NCI-H146 (cell line): Measurements from ENCODE around the gene SLC6A6.

ENCODE experiments used
- DNase-seq: peaks from one replicate; lab custom pipeline; 2025; lab: John Stamatoyannopoulos, UW

Gene SLC6A6

DNA sequence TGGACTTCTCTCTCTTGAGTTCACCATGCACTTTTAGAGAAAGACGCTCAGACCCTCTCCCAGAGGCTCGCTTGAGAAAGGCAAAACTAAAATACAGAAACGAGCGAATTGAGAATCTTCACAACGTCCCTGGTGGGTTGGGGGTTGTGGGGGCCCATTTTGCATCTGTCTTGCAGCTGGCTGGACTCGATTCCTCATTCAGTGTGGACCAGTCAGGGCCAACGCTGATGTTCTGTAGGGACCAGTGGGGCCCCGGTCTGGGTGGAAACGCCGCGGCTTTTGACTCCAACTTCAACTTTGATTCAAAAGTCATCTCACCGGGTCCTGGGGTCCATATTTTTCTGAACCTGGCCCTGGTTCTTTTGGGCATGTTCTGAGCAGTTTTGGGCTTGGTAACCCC, 68.1 kb downstream of the SLC6A6 start:
- no peak for DNase-seq

DNA sequence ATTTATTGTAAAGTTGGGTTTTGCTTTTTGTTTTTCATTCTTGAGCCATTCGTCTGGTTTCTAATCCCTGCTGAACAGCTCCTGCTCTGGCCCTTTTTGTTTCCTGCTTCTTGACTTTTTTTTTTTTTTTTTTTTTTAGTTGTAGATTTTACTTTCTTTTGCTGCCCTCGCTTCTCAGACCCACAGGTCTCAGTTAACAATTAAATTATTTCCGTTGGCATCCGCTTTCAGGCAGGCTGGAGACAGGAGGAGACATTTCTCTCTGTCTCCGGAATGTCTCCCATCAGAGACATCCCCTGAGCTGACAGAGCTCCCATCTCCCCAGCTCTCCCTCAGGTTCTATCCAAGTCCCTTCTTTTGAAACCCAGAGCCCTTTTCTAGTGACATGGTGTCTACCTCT, 68.6 kb downstream of the SLC6A6 start:
- no peak for DNase-seq

DNA sequence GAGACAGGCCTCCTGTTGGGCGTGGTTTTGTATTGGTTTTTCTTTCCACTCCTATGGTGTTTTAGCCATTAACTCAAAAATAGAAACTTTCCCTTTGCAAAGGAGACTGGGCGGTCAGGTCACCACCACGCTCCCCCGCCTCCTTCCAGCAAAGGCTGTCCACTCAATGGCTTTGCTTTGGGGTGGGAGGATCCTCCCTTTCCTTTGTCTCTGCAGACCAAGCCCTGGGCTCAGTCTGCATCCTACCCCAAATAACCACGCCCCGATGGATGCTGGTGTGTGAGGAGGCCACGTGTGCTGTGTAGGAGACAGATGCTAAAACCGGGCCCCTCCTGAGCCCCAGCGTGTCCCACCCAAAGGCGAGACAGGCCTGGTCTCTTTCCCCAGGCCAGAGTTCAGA, 69.3 kb downstream of the SLC6A6 start:
- DNase-seq = no peak

DNA sequence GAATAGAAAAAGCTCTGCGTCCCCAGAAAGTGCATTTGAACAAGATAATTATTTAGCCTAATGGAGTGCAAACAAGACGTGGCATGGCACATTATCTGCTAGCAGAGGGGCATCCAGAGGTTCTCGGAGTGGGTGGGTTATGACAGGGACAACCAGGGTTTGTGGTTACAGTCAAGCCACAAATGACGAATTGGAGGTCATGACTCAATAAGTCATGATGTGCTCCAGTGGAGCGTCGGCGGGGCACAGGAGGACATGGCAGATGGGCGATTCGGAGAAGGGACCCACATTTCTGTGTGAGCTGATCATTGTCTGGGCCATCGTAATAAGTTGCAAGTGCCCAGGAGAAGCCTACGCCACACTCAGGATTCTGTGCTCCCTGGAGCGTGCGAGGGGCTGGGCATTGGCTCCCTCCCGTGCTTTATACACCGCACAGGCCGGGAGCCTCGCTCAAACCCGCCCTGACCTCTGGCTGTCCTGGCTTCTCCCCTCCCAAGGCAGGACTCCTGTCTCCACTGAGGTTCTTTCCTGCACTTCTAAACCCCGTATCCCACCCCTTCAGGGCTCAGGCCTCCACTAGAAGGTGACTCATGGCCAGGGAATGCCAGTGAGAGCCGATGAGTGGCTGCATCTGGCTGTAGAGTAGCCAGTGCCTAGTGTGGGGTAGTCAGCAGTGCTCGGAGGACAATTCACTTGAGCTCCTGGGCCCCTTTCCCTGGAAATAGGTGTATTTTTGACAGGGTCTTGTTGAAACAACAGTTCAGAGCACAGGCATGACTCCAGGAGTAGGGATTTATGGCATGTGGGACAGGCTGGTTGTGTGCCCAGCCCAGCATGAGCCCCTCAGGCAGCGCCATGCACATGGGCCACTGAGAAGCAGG, 70.3 kb downstream of the SLC6A6 start:
- no peak for DNase-seq

DNA sequence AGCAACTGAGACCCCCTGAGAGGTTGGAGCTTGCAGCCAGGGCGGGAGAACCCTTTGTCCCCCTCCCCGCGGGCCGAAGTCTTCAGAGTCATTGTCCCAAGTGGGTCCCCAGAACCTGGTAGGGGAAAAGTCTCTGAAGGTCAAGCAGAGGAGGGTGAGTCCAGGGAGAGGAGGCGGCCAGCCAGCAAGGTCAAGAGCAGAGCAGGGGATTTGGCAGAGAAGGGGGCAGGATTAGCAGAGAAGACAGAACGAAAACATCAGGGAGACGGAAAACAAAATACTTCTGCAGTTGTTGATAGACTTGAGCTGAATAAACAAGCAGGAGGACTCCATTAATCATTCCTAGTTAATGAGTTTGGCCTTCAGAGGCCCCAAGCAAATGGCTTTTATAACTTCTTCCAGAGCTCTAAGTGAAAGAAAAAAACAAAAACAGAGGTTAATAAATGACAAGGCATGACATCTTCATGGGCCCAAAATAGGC, 71.0 kb downstream of the SLC6A6 start:
- DNase-seq = no peak

DNA sequence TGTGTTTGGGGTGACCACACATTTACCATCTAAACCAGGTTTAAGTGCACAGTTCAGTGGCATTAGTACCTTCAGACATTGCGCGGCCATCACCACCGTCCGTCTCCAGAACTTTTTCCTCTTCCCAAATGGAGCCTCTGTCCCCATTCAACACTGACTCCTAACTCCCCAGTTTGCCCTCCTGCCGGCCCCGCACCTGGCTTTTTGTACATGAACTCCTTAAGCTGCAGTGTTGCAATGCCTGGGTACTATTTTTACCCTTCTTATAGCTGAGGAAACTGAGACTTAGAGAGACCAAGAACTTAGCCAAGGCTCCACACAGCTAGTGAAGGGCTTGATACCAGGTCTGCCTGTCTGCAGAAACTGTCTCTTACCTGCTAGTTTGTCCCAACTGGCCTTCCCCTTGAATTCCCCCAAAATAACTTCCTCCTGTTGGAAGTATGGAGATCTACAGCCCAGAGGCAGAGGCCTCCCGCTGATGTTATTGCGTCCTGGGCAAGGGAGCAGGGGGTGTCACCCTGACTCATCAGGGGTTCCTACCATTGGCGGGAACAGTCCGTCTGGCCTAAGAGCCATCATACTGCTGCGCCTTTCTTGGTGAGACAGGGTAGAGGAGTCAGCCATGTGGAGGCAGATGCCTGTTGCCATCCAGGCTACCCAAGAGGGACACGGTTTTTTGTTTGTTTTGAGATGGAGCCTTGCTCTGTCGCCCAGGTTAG, 72.1 kb downstream of the SLC6A6 start:
- DNase-seq = no peak

DNA sequence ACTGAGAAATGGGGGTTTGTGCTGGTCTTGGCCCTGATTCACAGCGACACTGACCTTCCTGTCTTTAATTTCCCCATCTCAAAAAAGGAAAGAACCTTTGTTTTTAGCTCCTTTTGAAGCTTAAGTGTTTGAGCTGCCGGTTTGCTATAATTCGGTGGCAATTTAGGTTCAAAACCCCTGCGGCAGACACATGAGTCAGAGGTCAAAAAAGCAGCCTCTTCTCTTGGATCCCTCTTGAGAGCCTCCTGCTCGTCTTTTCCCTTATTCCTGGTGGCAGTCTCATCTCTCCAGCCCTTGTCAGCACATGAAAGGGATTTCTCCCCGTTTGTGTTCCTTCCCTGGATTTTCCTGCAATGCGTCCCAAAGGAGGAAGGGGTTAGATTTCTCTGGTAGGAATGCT, 73.2 kb downstream of the SLC6A6 start:
- DNase-seq = no peak

DNA sequence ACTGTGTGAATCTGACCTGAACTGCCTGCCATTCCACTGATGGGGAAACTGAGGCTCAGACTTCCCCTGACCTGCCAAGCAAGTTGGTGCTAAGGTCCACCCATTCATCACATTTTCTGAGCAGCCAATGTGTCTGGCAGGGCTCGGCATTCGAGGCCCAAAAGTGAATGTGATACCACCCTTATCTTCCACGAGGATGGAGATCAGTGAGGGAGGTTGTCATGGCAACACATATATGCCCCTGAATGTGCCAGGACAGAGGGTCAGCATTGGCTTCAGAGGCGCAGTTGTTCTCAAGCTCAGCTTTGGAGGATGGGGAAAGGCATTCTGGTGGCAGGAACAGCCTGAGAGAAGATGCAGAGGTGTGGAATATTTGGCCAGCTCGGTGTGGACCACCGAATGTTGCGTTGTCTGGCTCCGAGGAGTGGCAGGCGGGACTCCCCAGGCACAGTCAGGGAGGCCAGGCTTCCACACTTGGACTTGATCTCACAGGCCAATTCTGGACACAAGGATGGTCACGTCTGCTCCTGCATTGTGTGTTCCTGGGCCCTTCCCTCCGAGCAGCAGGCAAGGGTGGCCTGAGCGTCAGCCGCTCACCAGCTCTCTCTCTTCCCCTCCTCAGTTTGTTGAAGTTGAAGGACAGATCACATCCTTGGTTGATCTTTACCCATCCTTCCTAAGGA, 74.3 kb downstream of the SLC6A6 start:
- no peak for DNase-seq

DNA sequence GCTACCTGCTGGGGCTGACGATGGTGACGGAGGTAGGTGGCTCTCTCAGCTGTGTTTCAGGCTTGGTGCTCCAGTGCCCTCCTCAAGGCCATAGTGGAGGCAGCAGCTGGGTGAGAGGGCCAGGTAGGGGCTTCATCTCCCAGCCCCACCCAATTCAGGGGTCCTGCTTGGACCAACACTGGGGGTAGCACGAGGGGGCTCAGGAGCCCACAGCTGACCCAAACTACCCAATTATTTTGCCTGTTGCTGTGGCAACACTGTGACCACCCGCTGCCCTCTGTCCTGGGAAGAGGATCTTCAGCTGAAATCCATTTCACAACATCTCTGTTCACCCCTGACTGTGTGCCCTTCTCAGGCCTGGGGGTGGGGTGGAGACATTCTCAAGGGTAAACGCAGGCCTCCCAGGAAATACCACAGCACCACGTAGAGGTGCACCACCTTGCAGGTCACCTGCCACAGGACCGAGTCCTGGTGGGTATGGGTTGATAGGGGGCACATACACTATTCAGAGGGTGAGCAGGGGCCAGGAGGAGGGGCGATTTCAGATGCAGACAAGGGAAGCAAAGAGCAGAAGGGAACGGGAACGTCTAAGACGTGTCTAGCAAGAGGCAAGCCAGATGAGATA, 75.0 kb downstream of the SLC6A6 start:
- DNase-seq = no peak

DNA sequence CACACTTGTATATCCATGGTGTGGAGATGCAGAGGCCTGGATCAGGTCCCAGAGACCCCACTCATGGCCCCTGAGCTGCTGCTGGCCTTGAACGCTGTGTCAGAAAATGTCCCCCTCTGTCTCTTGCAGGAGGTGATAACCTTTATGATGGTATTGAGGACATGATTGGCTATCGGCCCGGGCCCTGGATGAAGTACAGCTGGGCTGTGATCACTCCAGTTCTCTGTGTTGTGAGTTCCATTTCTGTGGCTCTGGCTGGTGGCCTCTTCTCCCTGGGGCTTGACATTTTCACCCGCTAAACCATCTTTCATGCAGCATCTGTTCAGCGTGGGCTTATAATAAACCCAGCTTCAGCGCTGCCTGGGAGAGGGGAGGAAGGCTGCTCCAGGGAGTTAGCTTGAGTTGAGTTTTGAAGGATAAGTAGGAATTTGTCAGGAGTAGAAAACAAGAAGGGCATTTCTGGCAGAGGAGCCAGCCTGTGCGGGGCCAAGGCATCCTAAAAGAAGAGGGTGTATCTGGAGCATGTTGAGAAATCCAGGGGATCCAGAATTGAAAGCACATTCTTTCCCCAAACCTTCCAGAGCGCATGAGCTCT, 76.6 kb downstream of the SLC6A6 start:
- DNase-seq = no peak

DNA sequence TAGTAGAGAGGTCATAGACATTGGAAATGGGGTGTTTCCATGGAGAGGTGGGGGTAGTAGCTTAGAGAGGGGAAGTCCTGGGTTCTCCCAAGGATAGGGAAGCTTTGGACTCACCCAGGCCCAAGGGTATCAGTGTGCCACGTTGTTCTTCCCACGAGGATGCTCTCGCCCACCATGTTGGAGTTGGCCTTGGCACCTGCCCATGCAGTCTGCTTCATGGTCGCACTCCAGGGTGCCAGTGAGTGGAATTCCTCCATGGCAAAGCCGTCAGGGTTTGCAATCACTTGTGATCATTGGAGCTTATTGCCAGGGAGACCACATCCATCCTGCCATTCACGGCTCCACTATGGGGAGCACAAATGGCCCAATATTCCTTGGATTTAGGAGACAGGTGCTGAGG, 77.2 kb downstream of the SLC6A6 start:
- DNase-seq = no peak

DNA sequence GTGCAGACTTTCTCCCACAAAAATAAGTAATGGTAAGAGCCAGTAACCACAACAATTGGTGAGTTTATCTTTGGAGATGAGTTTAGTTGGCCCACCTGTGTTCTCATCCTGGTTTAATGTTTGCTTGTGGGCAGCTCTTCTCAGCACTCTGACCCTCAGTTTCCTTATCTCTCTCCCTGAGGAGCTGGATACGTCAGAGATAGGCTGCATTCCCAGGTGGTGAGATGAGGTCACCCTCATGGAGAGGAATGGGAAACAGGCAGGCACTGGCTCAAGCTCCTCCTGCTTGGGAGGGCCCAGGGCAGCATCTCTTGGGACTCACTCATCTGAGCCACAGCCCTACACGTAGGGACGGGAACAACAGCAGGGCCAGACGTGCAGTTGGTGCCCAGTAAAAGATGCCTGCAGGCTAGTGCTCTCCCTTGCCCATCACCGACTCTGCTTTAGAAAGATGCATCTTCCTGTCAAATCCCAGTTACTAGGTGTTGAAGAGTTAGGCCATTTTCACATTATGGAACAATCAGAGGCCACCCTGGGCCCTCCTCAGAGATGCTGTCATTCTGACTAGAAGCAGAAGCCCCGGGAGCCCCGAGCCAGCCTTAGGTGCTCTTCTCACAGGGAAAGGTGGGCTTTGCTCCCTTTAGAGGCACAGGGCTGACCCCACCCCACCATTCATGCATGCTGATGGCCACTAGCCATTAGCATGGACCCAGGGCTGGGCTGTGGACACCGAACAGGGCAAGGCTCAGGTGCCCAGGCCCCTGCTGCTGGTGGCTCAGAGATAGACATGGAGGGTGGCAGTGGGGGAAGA, 78.0 kb downstream of the SLC6A6 start:
- no peak for DNase-seq

DNA sequence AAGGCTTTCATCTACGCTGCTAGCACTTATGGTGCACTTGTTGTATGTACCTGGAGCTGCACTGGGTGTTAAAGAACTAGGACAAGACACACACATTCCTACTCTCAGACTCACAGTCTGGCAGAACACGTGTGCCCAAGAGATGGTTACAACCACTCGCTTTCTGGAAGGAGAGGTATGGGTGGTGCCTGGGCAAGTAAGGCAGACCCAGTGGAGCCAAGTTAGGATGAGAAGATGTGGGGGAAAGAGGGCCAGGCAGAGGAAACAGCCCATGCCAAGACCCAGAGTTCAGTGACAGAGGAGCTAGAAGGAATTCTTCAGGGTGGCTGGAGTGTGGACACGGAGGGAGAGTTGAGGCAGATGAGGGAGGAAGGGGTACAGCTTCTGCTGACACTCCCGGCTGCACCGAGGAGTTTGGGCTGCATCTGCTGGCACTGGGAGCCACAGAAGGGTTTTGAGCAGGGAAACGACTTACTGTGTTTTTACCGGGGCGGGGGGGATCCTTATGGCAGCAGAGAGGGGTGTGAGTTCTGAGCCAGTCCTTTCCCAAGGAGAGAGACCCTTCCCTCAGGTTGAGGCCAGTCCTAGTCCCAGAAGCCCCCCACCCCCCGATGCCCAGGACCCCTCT, 78.7 kb downstream of the SLC6A6 start:
- DNase-seq = no peak

DNA sequence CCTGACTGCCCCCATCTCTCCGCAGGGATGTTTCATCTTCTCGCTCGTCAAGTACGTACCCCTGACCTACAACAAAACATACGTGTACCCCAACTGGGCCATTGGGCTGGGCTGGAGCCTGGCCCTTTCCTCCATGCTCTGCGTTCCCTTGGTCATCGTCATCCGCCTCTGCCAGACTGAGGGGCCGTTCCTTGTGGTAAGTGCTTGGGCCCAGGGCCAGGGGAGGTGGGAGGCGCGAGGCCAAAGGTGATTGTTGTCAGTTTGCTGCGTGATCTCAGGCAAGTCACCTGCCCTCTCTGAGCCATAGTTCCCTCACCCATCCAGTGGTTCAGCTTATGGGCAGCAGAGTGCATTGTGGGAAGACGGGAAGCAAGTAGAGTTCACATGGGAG, 79.2 kb downstream of the SLC6A6 start:
- no peak for DNase-seq

DNA sequence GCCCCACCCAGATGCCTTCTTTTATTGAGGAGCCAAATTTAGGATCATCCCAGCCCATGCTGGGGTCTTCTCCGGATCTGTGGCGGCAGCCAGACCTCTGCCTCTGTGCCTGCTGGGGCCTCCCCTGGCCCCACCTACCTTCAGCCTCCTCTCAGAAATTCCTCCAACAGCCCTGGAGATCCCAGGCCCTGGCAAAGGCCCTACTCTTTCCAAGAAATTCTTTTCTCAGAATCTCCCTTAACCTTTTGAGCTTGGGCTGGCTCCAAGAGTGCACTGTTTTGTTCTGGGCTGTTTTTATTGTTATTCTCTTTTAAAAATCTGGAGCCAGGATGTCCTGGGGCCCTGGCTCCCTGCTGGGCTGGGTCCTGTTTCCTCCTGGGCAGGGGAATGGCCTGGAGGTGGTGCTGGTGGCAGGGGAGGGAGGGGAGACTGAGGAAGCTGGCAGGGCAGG, 79.9 kb downstream of the SLC6A6 start:
- no peak for DNase-seq

DNA sequence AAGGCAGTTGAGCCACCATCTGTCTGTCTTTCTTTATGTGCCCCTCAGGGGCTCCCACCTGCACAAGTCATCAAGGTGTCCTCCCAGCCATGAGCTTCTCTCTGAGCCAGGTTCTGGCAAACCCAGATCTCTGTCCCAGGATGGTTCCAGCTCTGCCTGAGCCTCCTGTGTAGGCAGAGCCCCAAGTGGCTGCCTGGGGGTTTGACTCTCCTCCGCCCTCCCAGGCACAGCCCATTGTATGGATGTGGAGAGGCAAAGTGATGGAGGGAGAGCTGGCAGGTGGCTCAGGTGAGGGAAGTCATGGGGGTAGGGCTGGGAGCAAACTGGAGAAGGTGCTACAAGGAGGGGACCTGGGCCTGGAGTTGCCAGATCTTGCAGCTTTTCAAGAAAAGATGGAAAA, 80.9 kb downstream of the SLC6A6 start:
- no peak for DNase-seq

DNA sequence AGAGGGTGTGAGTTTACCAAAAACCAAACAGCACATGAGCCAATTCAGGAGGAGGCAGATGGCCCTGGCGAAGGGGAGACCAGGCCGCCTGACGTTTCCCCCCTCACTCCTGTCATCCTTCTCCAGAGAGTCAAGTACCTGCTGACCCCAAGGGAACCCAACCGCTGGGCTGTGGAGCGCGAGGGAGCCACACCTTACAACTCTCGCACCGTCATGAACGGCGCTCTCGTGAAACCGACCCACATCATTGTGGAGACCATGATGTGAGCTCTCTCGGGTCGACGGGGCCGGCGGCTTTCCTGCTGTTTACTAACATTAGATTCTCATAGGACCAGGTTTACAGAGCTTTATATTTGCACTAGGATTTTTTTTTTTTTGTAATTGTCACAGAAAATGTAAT, 82.3 kb downstream of the SLC6A6 start:
- DNase-seq = no peak

DNA sequence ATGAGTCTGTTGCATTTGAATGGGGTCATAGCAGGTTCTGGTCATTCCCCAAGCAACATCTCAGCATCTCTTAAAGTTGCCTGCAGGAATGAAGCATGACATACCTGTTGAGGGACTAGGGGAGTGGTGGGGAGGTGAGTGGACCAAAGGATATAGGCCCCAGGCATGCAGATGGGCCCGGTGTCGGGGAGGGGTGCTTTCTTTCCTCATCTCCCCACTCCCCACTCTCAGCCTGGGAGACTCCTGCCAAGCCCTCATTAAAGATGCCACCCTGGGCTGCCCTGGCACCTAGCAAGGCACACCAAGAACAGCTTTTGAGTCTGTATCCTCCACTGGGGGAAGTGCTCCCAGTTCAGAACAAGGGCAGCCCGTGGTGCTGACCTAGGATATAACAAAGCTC, 83.6 kb downstream of the SLC6A6 start:
- no peak for DNase-seq

DNA sequence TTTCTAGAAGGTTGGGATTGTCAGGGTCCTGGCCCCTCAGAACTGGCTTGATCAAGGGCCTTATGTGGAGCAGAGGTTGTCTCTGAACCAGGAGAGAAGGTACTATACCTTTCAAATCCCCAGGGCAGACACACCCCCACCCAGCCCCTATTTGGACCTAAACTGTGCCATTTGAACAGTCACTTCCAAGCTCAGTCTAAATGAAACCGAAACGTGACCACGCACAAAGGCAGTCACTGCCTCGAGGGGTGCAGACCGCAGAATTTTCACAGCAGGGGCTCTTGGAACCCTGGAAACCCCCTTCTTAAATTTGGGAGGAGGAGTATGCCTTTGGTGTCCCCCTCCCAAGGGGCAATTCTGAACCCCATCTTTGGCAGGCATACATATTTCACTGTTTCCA, 84.1 kb downstream of the SLC6A6 start:
- DNase-seq = no peak

DNA sequence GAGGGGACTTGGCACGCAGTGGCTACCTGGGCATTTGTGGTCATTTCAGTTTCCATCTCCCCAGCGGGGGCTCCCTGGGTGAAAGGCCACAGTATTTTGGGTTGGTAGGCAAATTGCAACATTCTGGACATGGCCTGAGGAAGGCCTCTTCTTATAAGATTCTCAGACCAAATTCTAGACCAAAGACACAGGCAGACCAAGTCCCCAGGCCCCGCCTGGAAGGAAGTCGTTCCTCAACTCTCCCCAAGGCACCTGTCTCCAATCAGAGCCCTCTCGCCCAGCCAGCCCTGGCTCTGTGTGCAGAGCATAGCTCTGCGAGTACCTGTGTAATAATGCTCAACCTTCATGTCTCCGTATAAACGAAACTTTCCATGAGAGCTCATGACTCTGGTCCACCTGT, 84.7 kb downstream of the SLC6A6 start:
- DNase-seq = no peak

DNA sequence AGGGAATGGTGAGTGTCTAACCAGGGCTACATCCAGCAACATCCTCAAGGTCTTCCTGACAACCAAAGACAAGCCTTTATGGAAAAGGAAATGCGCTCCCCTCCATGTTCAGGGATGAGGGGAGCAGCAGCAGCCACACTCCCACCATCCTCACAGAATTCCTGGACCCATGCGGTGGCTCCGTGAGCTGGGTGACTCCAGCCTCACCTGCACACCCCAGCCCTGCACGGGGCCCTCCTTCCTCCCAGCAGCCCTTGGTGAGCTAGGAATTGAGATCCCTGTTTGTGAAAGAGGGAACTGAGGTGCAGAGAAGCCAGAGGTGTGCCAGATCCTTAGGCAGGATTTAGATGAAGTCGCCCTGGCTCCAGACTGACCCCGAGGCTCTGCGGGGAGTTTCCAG, 85.4 kb downstream of the SLC6A6 start:
- no peak for DNase-seq
